AG04449 (cell line): Measurements from ENCODE around the gene TUBA1A.
"Not testable (repeated sequence)": the region's sequence is repeated elsewhere in the genome, so short reads cannot be mapped to it uniquely, and the experiment has no call there.

Source experiments
- CTCF ChIA-PET: fragments of 350-600 bp; formaldehyde crosslinking; extraction: SDS; loops from one replicate; lab custom pipeline; 2021; ENCODE audit warnings: antibody characterized with exemption; lab: Yijun Ruan, JAX
- POLR2A ChIA-PET: fragments of 400-600, 350-600 bp; formaldehyde crosslinking; extraction: SDS; loops from one replicate; lab custom pipeline; 2020; ENCODE audit warnings: antibody characterized with exemption, inconsistent platforms; lab: Yijun Ruan, JAX
- DNase-seq: peaks from one replicate; pipeline ENCODE4 v3.0.0-alpha.2; 2010; ENCODE audit warnings: low read depth, low spot score
- H3K4me3 ChIP-seq: 2 replicates; pipeline ENCODE4 v1.5.1; 2011; ENCODE audit warnings: low read depth, mild to moderate bottlenecking, control low read depth, low read length
- CTCF ChIP-seq: IDR thresholded peaks from one replicate; pipeline ENCODE4 v1.5.1; 2011; ENCODE audit warnings: mild to moderate bottlenecking, moderate library complexity, low read length, control low read depth, inconsistent platforms; ENCODE audit not compliant: insufficient read depth; ENCODE audit errors: missing control alignments

The TUBA1A gene

GRCh38 chr12:49165114-49165513 lies 23.8 kb downstream of the TUBA1A start:
- no peak for DNase-seq
- ChIA-PET CTCF (interaction anchor here (1.2 to 2.1 kb wide), 3 partner anchors 9 to 34 kb away, joined by 3 to 5 read pairs (median 3); no protein-coding TSS in a partner anchor), POLR2A (no interaction called here)
- no peak overlapping the region for H3K4me3 ChIP-seq
- no peak for TF ChIP-seq CTCF

- POLR2A ChIA-PET, H3K4me3 ChIP-seq, DNase-seq: not testable (repeated sequence)
- CTCF ChIA-PET, result interaction anchor here (1.0 kb wide), 1 partner anchor 38 kb away, joined by 3 read pairs; no protein-coding TSS in a partner anchor
Measured at GRCh38 chr12:49161901-49162300, 27.0 kb downstream of the TUBA1A start.

DNA sequence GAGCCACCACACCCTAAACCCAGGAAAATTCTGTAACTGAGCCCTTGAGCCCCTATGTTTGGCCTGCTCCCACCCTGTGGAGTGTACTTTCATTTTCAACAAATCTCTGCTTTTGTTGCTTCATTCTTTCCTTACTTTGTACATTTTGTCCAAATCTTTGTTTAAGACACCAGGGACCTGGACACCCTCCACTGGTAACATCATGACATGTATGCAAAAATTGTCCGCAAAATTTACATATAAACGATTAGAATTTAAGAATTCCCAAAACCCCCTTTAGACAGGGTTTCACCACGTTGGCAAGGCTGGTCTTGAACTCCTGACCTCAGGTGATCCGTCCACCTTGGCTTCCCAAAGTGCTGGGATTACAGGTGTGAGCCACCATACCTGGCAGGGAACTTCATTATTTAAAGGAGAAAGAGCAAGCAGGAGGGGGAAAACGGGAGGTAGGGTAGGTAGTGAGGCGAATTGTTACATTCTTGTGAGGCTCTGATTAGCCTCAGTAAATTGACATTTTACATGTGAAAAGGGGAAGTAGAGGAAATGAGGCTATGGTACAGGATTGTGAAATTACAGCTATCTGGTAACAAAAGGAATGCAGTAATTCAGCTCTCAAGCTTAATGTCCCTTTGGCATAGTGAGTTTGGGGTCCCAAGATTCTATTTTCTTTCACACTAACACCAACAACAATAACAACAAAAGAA lies 27.6 kb downstream of the TUBA1A start:
- no peak overlapping the region for H3K4me3 ChIP-seq
- no peak for TF ChIP-seq CTCF
- ChIA-PET CTCF (interaction anchor here (1.0 kb wide), 1 partner anchor 39 kb away, joined by 3 read pairs; no protein-coding TSS in a partner anchor), POLR2A (no interaction called here)
- DNase-seq, result no peak

DNA sequence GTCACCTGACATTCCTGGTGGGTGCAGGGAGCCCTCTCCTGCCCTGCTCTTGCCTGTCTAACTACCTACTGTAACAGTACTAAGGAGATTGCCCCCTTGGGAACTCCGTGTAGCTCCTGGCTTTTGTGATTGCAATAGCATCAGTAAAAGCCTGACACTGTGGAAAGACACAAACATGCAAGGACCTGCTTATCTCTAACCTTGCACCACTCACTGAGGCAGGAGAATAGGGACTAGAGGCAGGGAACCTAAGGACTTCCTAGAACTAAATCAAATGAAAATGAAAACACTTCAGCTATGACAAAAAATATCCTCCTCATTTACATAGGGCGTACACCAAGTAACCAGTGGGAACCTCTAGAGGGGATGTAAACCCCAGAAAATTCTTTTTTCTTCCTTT lies 28.5 kb downstream of the TUBA1A start:
- no peak for TF ChIP-seq CTCF
- ChIA-PET POLR2A (no interaction called here), CTCF (no interaction called here)
- H3K4me3 ChIP-seq, result no peak overlapping the region
- no peak for DNase-seq

DNA sequence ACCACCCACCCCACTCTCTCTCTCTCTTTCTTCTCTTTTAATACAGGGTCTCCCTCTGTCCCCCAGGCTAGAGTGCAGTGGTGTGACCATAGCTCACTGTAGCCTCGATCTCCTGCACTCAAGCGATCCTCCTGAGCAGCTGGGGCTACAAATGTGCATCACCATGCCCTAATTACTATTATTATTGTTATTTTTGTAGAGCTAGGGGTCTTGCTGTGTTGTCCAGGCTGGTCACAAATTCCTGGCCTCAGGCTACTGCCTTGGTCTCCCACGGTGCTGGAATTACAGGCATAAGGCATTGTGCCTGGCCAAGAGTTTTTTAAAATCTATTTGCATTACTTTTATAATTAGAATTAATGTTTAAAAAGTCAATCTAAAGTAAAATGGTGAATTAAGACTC lies 34.7 kb downstream of the TUBA1A start:
- DNase-seq, result no peak
- ChIA-PET CTCF (no interaction called here), POLR2A (no interaction called here)
- TF ChIP-seq CTCF, result no peak
- H3K4me3 ChIP-seq, result no peak overlapping the region

- POLR2A ChIA-PET, result interaction anchor here (1.3 to 1.6 kb wide), 2 partner anchors 16 kb away, joined by 6 to 8 read pairs; partner anchors contain the start of gene TUBA1B
- DNase-seq, result no peak
- TF ChIP-seq CTCF, result no peak
- no peak overlapping the region for H3K4me3 ChIP-seq
- CTCF ChIA-PET, result interaction anchor here (0.6 to 1.4 kb wide), 7 partner anchors 12 to 86 kb away, joined by 3 to 5 read pairs (median 3); no protein-coding TSS in a partner anchor
Measured at GRCh38 chr12:49147384-49147783, 41.5 kb downstream of the TUBA1A start.
